Measurements from ENCODE around the gene CACYBP.

GRCh38 chr1:174964261-174964971, 35.3 kb upstream of the CACYBP start:
- no peak for TF ChIP-seq EZH2 (IDR thresholded peaks at IDR 0.05; ENCODE audit: low read length)
- TF ChIP-seq CTCF (optimal IDR thresholded peaks at IDR 0.05 in 1 of 3, IDR thresholded peaks at IDR 0.05 in 1 of 3, conservative IDR thresholded peaks at IDR 0.05 in 1 of 3; ENCODE audit: extremely low read depth in 1 of 3, insufficient read depth in 2 of 3, low read length in 3 of 3), result no peak
